GM19240 (cell line): ENCODE measurements around the gene BEST1.

Experiments used
- DNase-seq: peaks from one replicate; pipeline ENCODE4 v3.0.0; 2011; ENCODE audit warnings: low spot score; ENCODE audit not compliant: insufficient read length

Gene BEST1

GRCh38 chr11:61914471-61915171 is 35.5 kb upstream of the BEST1 start:
- DNase-seq, result peak; percentile 2

- DNase-seq, result peak; percentile 1
Observed at GRCh38 chr11:61916737-61917333, 33.3 kb upstream of the BEST1 start.

GRCh38 chr11:61917334-61918109 is 32.6 kb upstream of the BEST1 start, which contains the start of gene RAB3IL1:
TSS of gene RAB3IL1 (minus strand) at chr11:61917566. CDS start at chr11:61917367, 199 bp downstream.
- DNase-seq, result peak; percentile 3

- peak; percentile 1 for DNase-seq
Observed at GRCh38 chr11:61918251-61918937, 31.8 kb upstream of the BEST1 start.

GRCh38 chr11:61918938-61919704 is 31.0 kb upstream of the BEST1 start:
- no peak for DNase-seq

GRCh38 chr11:61919705-61920631 is 30.2 kb upstream of the BEST1 start:
- DNase-seq, result no peak

GRCh38 chr11:61921446-61921845 is 28.7 kb upstream of the BEST1 start:
- DNase-seq, result no peak

GRCh38 chr11:61922539-61922938 is 27.6 kb upstream of the BEST1 start:
- DNase-seq, result no peak

GRCh38 chr11:61923166-61924063 is 26.7 kb upstream of the BEST1 start:
- no peak for DNase-seq

GRCh38 chr11:61924064-61924455 is 26.1 kb upstream of the BEST1 start:
- no peak for DNase-seq

GRCh38 chr11:61925736-61926135 is 24.4 kb upstream of the BEST1 start:
- DNase-seq, result no peak

- no peak for DNase-seq
Observed at GRCh38 chr11:61926235-61926634, 23.9 kb upstream of the BEST1 start.

GRCh38 chr11:61927501-61927900 is 22.6 kb upstream of the BEST1 start:
- DNase-seq, result no peak

GRCh38 chr11:61928606-61929005 is 21.5 kb upstream of the BEST1 start:
- no peak for DNase-seq

- DNase-seq, result no peak
Observed at GRCh38 chr11:61930933-61931332, 19.2 kb upstream of the BEST1 start.

- DNase-seq, result no peak
Observed at GRCh38 chr11:61935861-61936260, 14.3 kb upstream of the BEST1 start.

GRCh38 chr11:61940466-61940865 is 9.7 kb upstream of the BEST1 start:
- DNase-seq, result no peak

- no peak for DNase-seq
Observed at GRCh38 chr11:61945191-61945590, 5.0 kb upstream of the BEST1 start.

- DNase-seq, result no peak
Observed at GRCh38 chr11:61946894-61947293, 3.3 kb upstream of the BEST1 start.
